HG02759 (cell line): ENCODE results near the gene EXD1.
"Not testable (repeated sequence)": the region's sequence is repeated elsewhere in the genome, so short reads cannot be mapped to it uniquely, and the experiment has no call there.

ENCODE experiments used
- ATAC-seq: cut with Tn5 transposase; IDR thresholded peaks from one replicate; pipeline ENCODE4 v1.9.1; 2021; ENCODE audit warnings: mild to moderate bottlenecking, moderate library complexity; ENCODE audit not compliant: unreplicated experiment

EXD1 gene

GRCh38 chr15:41150279-41150678, 80.3 kb downstream of the EXD1 start:
- no peak for ATAC-seq

DNA sequence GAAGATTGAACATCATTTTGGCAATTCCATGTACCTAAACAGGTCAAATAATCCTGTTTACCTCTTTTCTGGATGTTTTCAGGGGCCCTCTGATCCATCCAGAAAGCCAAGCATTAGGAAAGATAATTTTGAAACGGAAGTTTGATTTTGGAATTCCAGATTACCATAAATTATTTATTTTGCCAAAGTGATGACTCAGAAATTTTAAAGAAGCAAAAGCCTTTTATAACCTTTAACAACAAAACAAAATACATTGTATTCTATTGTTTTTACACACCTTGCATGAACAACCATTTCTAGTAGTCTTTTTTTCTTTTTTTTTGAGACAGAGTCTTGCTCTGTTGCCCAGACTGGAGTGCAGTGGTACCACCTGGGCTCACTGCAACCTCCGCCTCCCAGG, 82.5 kb downstream of the EXD1 start:
- no peak for ATAC-seq

- ATAC-seq, result no peak
These were observed 90.9 kb downstream of the EXD1 start for GRCh38 chr15:41139619-41140018.

DNA sequence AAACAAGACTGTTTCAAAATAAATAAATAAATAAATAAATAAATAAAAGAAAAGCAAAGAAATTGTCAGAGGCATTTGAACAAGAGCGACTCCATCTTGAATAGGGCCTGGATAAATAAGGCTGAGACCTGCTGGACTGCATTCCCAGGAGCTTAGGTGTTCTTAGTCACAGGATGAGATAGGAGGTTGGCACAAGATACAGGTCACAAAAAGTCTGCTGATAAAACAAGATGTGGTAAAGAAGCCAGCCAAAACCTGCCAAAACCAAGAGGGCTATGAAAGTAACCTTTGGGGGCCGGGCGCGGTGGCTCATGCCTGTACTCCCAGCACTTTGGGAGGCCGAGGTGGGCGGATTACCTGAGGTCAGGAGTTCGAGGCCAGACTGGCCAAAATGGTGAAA, 91.4 kb downstream of the EXD1 start:
- not testable (repeated sequence) for ATAC-seq

DNA sequence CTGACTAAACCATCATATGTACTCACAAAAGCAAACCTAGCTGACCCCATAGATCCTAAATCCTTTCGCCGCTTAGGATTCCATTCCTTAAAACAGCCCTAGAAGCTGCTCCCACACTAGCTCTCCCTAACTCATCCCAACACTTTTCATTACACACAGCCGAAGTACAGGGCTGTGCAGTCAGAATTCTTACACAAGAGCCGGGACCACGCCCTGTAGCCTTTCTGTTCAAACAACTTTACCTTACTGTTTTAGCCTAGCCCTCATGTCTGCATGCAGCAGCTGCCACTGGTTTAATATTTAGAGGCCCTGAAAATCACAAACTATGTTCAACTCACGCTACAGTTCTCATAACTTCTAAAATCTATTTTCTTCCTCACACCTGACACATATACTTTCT, 95.0 kb downstream of the EXD1 start:
- ATAC-seq, result not testable (repeated sequence)

- ATAC-seq, result no peak
These were observed 97.1 kb downstream of the EXD1 start for GRCh38 chr15:41133454-41133853.
